Transverse colon (tissue), 3 donors: ENCODE measurements around the gene PDZD7.

Source experiments
- CTCF ChIP-seq, 5 experiments: fragments of 200-600 bp in 3 of 5; fragments of 450-650 bp in 2 of 5; sonication (generic) in 3 of 5; IDR thresholded peaks; 1 replicate in 2 of 5; 2 replicates in 3 of 5; pipeline ENCODE4 v1.5.1; 2016 to 2017; ENCODE audit warnings: antibody characterized with exemption in 5 of 5, inconsistent platforms in 3 of 5, mild to moderate bottlenecking in 2 of 5, moderate library complexity in 1 of 5
- EP300 ChIP-seq: sonication (generic); formaldehyde crosslinking; IDR thresholded peaks from one replicate; pipeline ENCODE4 v1.6.1; 2017; ENCODE audit warnings: antibody characterized with exemption, low read depth
- POLR2A ChIP-seq: fragments of 450-650 bp; IDR thresholded peaks from one replicate; pipeline ENCODE4 v1.6.1; 2016; ENCODE audit warnings: antibody characterized with exemption, mild to moderate bottlenecking, moderate library complexity

- TF ChIP-seq POLR2A (no peak), CTCF (IDR thresholded peaks at IDR 0.05) (peak; percentile 80 to 97 (median 84)), EP300 (no peak)
These were observed 18.2 kb downstream of the PDZD7 start for GRCh38 chr10:101012525-101013364.
